HepG2 (cell line): Measurements from ENCODE around the gene CD244. TPM values are rescaled to one million over a fixed set of nuclear protein-coding genes. Genes with fewer than 3 reads are reported as not detected.

Source experiments
- ATAC-seq: fragments of 200-7000 bp; cut with Tn5 transposase; 3 replicates; pipeline ENCODE4 v1.9.1; 2020; ENCODE audit warnings: mild to moderate bottlenecking, moderate library complexity
- BruUV-seq: library from RNA; stranded (reverse); fragments of 400-500 nt; replicated peaks from 2 replicates; lab custom pipeline; 2021; lab: Mats Ljungman, UMichigan
- CTCF ChIA-PET: fragments of 300-600 bp; formaldehyde crosslinking; extraction: SDS; loops from one replicate; lab custom pipeline; 2021; ENCODE audit warnings: low total read pairs, inconsistent platforms, low intra/inter-chr PET ratio; lab: Yijun Ruan, JAX
- POLR2A ChIA-PET: fragments of 350-600 bp; sonication (Branson Sonifier 250); formaldehyde crosslinking; loops from one replicate; lab custom pipeline; 2020; ENCODE audit warnings: antibody characterized with exemption, inconsistent platforms; lab: Yijun Ruan, JAX
- DNase-seq: peaks from one replicate; pipeline ENCODE4 v3.0.0-alpha.2; 2015; ENCODE audit warnings: low spot score
- FAIRE-seq: peaks from 3 replicates; lab custom pipeline; 2011; peaks lifted over from hg19 to GRCh38; lab: Jason Lieb, UNC
- H2AFZ ChIP-seq: one replicate; pipeline ENCODE4 v1.6.1; 2011; ENCODE audit warnings: low read length, inconsistent platforms
- H3K27ac ChIP-seq: fragments of 300-600 bp; 3 replicates; pipeline ENCODE4 v1.8.0; 2011; ENCODE audit warnings: mixed run types, mild to moderate bottlenecking, mixed read lengths, low read length, inconsistent platforms; ENCODE audit not compliant: insufficient read depth; ENCODE audit errors: extremely low read length
- H3K27me3 ChIP-seq, 2 experiments: fragments of 200-600 bp in 1 of 2; 2 replicates in 1 of 2; 3 replicates in 1 of 2; pipeline versions ENCODE4 v1.6.0 to v1.8.0; 2011; ENCODE audit warnings: low read length in 2 of 2, mild to moderate bottlenecking in 2 of 2, moderate library complexity in 2 of 2, inconsistent platforms in 1 of 2; ENCODE audit not compliant: insufficient read depth in 2 of 2, control insufficient read depth in 1 of 2
- H3K36me3 ChIP-seq, 2 experiments: fragments of 200-600 bp in 1 of 2; replicated peaks in 1 of 2; 2 replicates in 1 of 2; 3 replicates in 1 of 2; pipeline versions ENCODE4 v1.5.1 to v1.8.0; 2011; ENCODE audit warnings: low read length in 2 of 2, inconsistent platforms in 1 of 2; ENCODE audit not compliant: insufficient read depth in 2 of 2, control insufficient read depth in 1 of 2
- H3K4me1 ChIP-seq: 2 replicates; pipeline ENCODE4 v1.5.1; 2012; ENCODE audit warnings: low read length, inconsistent platforms; ENCODE audit not compliant: insufficient read depth
- H3K4me2 ChIP-seq: 2 replicates; pipeline ENCODE4 v1.6.0; 2011; ENCODE audit warnings: low read depth, low read length, inconsistent platforms
- H3K4me3 ChIP-seq, 3 experiments: fragments of 200-600 bp in 1 of 3; sonication (generic), shearing (Covaris generic) in 1 of 3; replicated peaks in 1 of 3; 2 replicates each; pipeline ENCODE4 v1.5.1; 2011 to 2016; ENCODE audit warnings: low read length in 3 of 3, inconsistent platforms in 2 of 3, low read depth in 2 of 3, mild to moderate bottlenecking in 2 of 3, control low read depth in 1 of 3, mixed read lengths in 1 of 3; ENCODE audit not compliant: insufficient read depth in 1 of 3
- H3K79me2 ChIP-seq: one replicate; pipeline ENCODE4 v1.6.1; 2011; ENCODE audit warnings: low read length, inconsistent platforms; ENCODE audit not compliant: insufficient read depth
- H3K9ac ChIP-seq: 2 replicates; pipeline ENCODE4 v1.6.0; 2011; ENCODE audit warnings: mild to moderate bottlenecking, low read depth, low read length, inconsistent platforms; ENCODE audit not compliant: insufficient read depth
- H3K9me3 ChIP-seq: 2 replicates; pipeline ENCODE4 v1.5.1; 2012; ENCODE audit warnings: mild to moderate bottlenecking, low read length
- H4K20me1 ChIP-seq: 2 replicates; pipeline ENCODE4 v1.6.0; 2011; ENCODE audit warnings: inconsistent platforms, mild to moderate bottlenecking, low read length, moderate library complexity; ENCODE audit not compliant: insufficient read depth
- DR1 ChIP-seq: sonication (generic); formaldehyde crosslinking; IDR thresholded peaks from 2 replicates; pipeline ENCODE4 v1.8.0; 2021; ENCODE audit warnings: mild to moderate bottlenecking, missing genetic modification reagents, inconsistent platforms
- MAZ ChIP-seq, 2 experiments: sonication (generic) in 1 of 2; formaldehyde crosslinking in 1 of 2; IDR thresholded peaks; 2 replicates each; pipeline versions ENCODE4 v1.5.0 to v1.6.1; 2012 to 2020; ENCODE audit warnings: low read depth in 2 of 2, mild to moderate bottlenecking in 2 of 2, borderline replicate concordance in 1 of 2, improper control_type of control experiment in 1 of 2, low read length in 1 of 2, missing genetic modification reagents in 1 of 2, moderate library complexity in 1 of 2
- NFE2 ChIP-seq: sonication (generic); formaldehyde crosslinking; IDR thresholded peaks from 2 replicates; pipeline ENCODE4 v1.4.0; 2020; ENCODE audit warnings: missing genetic modification reagents
- SATB2 ChIP-seq: sonication (generic); formaldehyde crosslinking; IDR thresholded peaks from 2 replicates; pipeline ENCODE4 v1.5.0; 2020; ENCODE audit warnings: missing genetic modification reagents
- SIN3A ChIP-seq: IDR thresholded peaks from 2 replicates; pipeline ENCODE4 v1.6.1; 2011; ENCODE audit warnings: low read depth, mild to moderate bottlenecking, control low read depth, low read length, borderline replicate concordance
- ZNF510 ChIP-seq: sonication (generic); formaldehyde crosslinking; IDR thresholded peaks from 2 replicates; pipeline ENCODE4 v1.4.0; 2020; ENCODE audit warnings: low read depth, mild to moderate bottlenecking, missing genetic modification reagents
- ZNF724P ChIP-seq: sonication (generic); formaldehyde crosslinking; IDR thresholded peaks from 2 replicates; pipeline ENCODE4 v1.8.0; 2022; ENCODE audit warnings: missing genetic modification reagents, borderline replicate concordance
- ZNF790 ChIP-seq: sonication (generic); formaldehyde crosslinking; IDR thresholded peaks from 2 replicates; pipeline ENCODE4 v1.8.0; 2022; ENCODE audit warnings: missing genetic modification reagents, mild to moderate bottlenecking, borderline replicate concordance
- WGBS: methylation state at CpG from one replicate; pipeline ENCODE4 v1.1.6; 2017; ENCODE audit warnings: low lambda C conversion rate; 5-methylcytosine and 5-hydroxymethylcytosine counted together
- in situ Hi-C: cut with HindIII; loops from 2 replicates; pipeline ENCODE4 v1.10.0; 2017; ENCODE audit warnings: low pct_unique_long_range_greater_than_20kb; ENCODE audit not compliant: extremely low pct_ligation_motif_present
- intact Hi-C: fragments of 100-400 bp; cut with micrococcal nuclease; formaldehyde crosslinking; loops from one replicate; pipeline ENCODE4 v1.10.0; 2022; ENCODE audit not compliant: unreplicated experiment
- polyA plus RNA-seq, 8 experiments: library from polyadenylated mRNA; depleted of rRNA in 3 of 8; stranded (reverse) in 7 of 8; unstranded in 1 of 8; fragments of >200 nt; fragmentation: Illumina TruSeq in 4 of 8; extraction: Trizol in 4 of 8; gene quantifications; 2 replicates each; pipeline versions ENCODE4 v1.2.1 to v1.2.3, GENCODE V29; 2011 to 2016; ENCODE audit warnings: low read depth in 4 of 8, missing spikeins in 1 of 8, mixed read lengths in 1 of 8; ENCODE audit not compliant: insufficient read depth in 1 of 8
- total RNA-seq, 5 experiments: library from RNA; depleted of rRNA; stranded (reverse); fragments of >200 nt; fragmentation: Illumina TruSeq; extraction: Trizol; gene quantifications; 2 replicates each; pipeline ENCODE4 v1.2.3, GENCODE V29; 2016; ENCODE audit warnings: low read depth in 1 of 5
- TF ChIP-seq, protein P1 (sequence below): sonication (generic); formaldehyde crosslinking; IDR thresholded peaks from 2 replicates; pipeline ENCODE4 v1.5.1; 2020; ENCODE audit warnings: mild to moderate bottlenecking, missing genetic modification reagents, borderline replicate concordance

CD244 gene
- total and polyA plus RNA-seq, 2 of the 13 experiments (the other 11 are each of a cell fraction or from before 2014, with no cell fraction given): 0.09 TPM; not detected in 1

DNA sequence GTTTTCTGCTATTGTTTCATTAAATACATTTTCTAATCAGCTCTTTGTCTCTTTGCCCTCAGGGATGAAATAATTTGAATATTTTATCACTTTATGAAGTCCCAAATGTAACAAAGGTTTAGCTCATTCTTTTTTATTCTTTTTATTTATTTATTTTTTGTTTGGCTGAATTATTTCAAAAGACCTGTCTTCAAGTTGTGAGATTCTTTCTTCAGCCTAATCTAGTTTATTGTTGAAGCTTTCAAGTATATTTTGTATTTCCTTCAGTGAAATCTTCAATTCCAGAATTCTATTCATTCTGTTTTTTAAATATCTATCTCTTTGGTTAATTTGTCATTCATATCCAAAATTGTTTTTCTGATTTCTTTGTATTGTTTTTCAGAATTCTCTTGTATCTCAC is 55.9 kb downstream of the CD244 start:
- no peaks in the 10 kb centered on the region for H3K79me2 ChIP-seq
- no peaks in the 10 kb centered on the region; a peak in 1 of 5 replicates for H3K27me3 ChIP-seq
- ATAC-seq: no peak
- DNase-seq: no peak
- H3K9me3 ChIP-seq: peaks cover 12% of the 10 kb centered on the region; the same call in 1 of the 2 replicates
- no peak overlapping the region for H3K9ac ChIP-seq
- H2AFZ ChIP-seq: no peak overlapping the region
- intact Hi-C loops (no loop called here), in situ Hi-C loops (no loop called here)
- no peak for FAIRE-seq
- CTCF ChIA-PET: no interaction called here
- POLR2A ChIA-PET: no interaction called here
- no TSS peak for BruUV-seq
- no peak overlapping the region for H3K27ac ChIP-seq
- no peaks in the 10 kb centered on the region for H4K20me1 ChIP-seq
- H3K4me1 ChIP-seq: no peaks in the 10 kb centered on the region
- TF ChIP-seq SATB2 (CRISPR knock-in tag) (no peak), DR1 (CRISPR knock-in tag) (no peak), ZNF724P (CRISPR knock-in tag) (no peak), NFE2 (CRISPR knock-in tag) (no peak), SIN3A (no peak), MAZ (IDR thresholded peaks at IDR 0.05; ENCODE audit: borderline replicate concordance, low read depth, low read length) (no peak), MAZ (CRISPR knock-in tag; IDR thresholded peaks at IDR 0.05; ENCODE audit: low read depth) (no peak)
- H3K36me3 ChIP-seq: no peaks in the 10 kb centered on the region
- H3K4me3 ChIP-seq: no peak overlapping the region
- no peak overlapping the region for H3K4me2 ChIP-seq

DNA sequence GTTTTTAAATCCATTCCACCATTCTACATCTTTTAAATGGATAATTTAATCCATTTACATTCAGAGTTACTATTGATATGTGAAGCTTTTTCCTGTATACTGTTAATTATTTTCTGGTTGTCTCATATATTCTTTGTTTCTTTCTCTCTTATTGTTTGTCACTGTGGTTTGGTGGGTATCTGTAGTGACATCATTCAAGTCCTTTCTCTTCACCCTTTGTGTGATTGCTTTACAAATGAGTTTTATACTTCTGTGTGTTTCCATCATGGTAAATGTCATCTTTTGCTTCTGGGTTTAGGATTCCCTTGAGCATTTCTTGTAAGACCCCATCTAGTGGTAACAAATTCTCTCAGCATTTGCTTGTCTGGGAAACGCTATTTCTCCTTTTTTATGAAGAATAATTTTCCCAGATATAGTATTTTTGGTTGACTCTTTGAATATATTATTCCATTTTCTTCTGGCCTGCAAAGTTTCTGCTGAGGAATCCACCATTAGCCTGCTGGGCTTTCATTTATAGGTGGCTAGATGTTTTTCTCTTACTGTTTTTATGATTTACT is 56.5 kb downstream of the CD244 start:
- H3K36me3 ChIP-seq: no peaks in the 10 kb centered on the region
- in situ Hi-C loops (no loop called here), intact Hi-C loops (no loop called here)
- H3K27ac ChIP-seq: no peak overlapping the region
- FAIRE-seq: no peak
- no peak overlapping the region for H2AFZ ChIP-seq
- peaks cover 12% of the 10 kb centered on the region; the same call in 1 of the 2 replicates for H3K9me3 ChIP-seq
- no peak for ATAC-seq
- no peaks in the 10 kb centered on the region for H3K79me2 ChIP-seq
- no peaks in the 10 kb centered on the region for H4K20me1 ChIP-seq
- ChIA-PET POLR2A (no interaction called here), CTCF (no interaction called here)
- TF ChIP-seq, protein P1, sequence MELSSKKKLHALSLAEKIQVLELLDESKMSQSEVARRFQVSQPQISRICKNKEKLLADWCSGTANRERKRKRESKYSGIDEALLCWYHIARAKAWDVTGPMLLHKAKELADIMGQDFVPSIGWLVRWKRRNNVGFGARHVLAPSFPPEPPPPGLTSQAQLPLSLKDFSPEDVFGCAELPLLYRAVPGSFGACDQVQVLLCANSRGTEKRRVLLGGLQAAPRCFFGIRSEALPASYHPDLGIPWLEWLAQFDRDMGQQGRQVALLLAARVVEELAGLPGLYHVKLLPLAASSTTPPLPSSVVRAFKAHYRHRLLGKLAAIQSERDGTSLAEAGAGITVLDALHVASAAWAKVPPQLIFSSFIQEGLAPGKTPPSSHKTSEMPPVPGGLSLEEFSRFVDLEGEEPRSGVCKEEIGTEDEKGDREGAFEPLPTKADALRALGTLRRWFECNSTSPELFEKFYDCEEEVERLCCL: no peak
- no peak for TF ChIP-seq ZNF510
- no peak for TF ChIP-seq ZNF790 (CRISPR knock-in tag)
- no peak overlapping the region for H3K4me3 ChIP-seq
- no peaks in the 10 kb centered on the region; a peak in 1 of 5 replicates for H3K27me3 ChIP-seq
- no peaks in the 10 kb centered on the region for H3K4me1 ChIP-seq
- 0% methylated on average over 1 of the region's 1 CpG for WGBS
- no peak overlapping the region for H3K4me2 ChIP-seq
- no peak overlapping the region for H3K9ac ChIP-seq
- DNase-seq: no peak
- no TSS peak for BruUV-seq
